H7 (cell line): ENCODE results near the gene LRP3. TPM values are rescaled to one million over a fixed set of nuclear protein-coding genes. Genes with fewer than 3 reads are reported as not detected.
A peak's percentile ranks its signal among the peaks of the same experiment; 100 is the strongest.

ENCODE experiments used
- DNase-seq: peaks from one replicate; pipeline ENCODE4 v3.0.0; 2012
- H3K27me3 ChIP-seq: 2 replicates; pipeline ENCODE4 v1.6.0; 2011; ENCODE audit warnings: mild to moderate bottlenecking, low read length; ENCODE audit not compliant: control insufficient read depth, insufficient read depth
- H3K36me3 ChIP-seq: replicated peaks from 2 replicates; pipeline ENCODE4 v1.5.1; 2011; ENCODE audit warnings: low read length; ENCODE audit not compliant: control insufficient read depth, insufficient read depth
- H3K4me3 ChIP-seq: 2 replicates; pipeline ENCODE4 v1.5.1; 2011; ENCODE audit warnings: low read depth, mild to moderate bottlenecking, control low read depth, low read length, moderate library complexity; ENCODE audit not compliant: insufficient read depth
- total RNA-seq: library from RNA; depleted of rRNA; stranded (reverse); fragments of >200 nt; shearing (Covaris generic); gene quantifications from 2 replicates; pipeline ENCODE4 v1.2.3, GENCODE V29; 2014

LRP3 gene
- total RNA-seq, 1 experiment from 2014 or later = 57.7 TPM

- DNase-seq = no peak
- Histone ChIP-seq H3K36me3 (peaks cover 2% of the 10 kb centered on the region), H3K27me3 (peaks cover 10% of the 10 kb centered on the region), H3K4me3 (peak overlapping the region; percentile 29)
Observed at GRCh38 chr19:33193269-33193864, 763 bp upstream of the LRP3 start.

- DNase-seq = no peak
- Histone ChIP-seq H3K27me3 (peaks cover 10% of the 10 kb centered on the region), H3K36me3 (peaks cover 2% of the 10 kb centered on the region), H3K4me3 (peak overlapping the region; percentile 49)
Observed at GRCh38 chr19:33194532-33194885, 379 bp downstream of the LRP3 start.

- Histone ChIP-seq H3K36me3 (peaks cover 2% of the 10 kb centered on the region), H3K27me3 (peaks cover 10% of the 10 kb centered on the region), H3K4me3 (peak overlapping the region; percentile 49)
- peak; percentile 86 for DNase-seq
Observed at GRCh38 chr19:33194886-33195644, 935 bp downstream of the LRP3 start.

GRCh38 chr19:33195645-33196347 lies 1.7 kb downstream of the LRP3 start:
- Histone ChIP-seq H3K36me3 (peaks cover 2% of the 10 kb centered on the region), H3K27me3 (peaks cover 10% of the 10 kb centered on the region), H3K4me3 (no peak overlapping the region)
- peak; percentile 38 for DNase-seq

GRCh38 chr19:33196446-33197193 lies 2.5 kb downstream of the LRP3 start:
- Histone ChIP-seq H3K36me3 (peaks cover 2% of the 10 kb centered on the region), H3K27me3 (peaks cover 10% of the 10 kb centered on the region), H3K4me3 (no peak overlapping the region)
- DNase-seq = peak; percentile 19

- peak; percentile 45 for DNase-seq
- Histone ChIP-seq H3K4me3 (no peak overlapping the region), H3K27me3 (peaks cover 10% of the 10 kb centered on the region), H3K36me3 (peaks cover 2% of the 10 kb centered on the region)
Observed at GRCh38 chr19:33197591-33198000, 3.5 kb downstream of the LRP3 start.

GRCh38 chr19:33198169-33198568 lies 4.0 kb downstream of the LRP3 start:
- H3K4me3 ChIP-seq = no peak overlapping the region
- peaks cover 7% of the 10 kb centered on the region for H3K27me3 ChIP-seq
- peaks cover 5% of the 10 kb centered on the region for H3K36me3 ChIP-seq
- DNase-seq = peak; percentile 23

- no peaks in the 10 kb centered on the region for H3K27me3 ChIP-seq
- peak; percentile 30 for DNase-seq
- H3K4me3 ChIP-seq = no peak overlapping the region
- peaks cover 6% of the 10 kb centered on the region for H3K36me3 ChIP-seq
Observed at GRCh38 chr19:33199441-33200265, 5.5 kb downstream of the LRP3 start.

GRCh38 chr19:33201473-33201872 lies 7.3 kb downstream of the LRP3 start:
- DNase-seq = peak; percentile 44
- Histone ChIP-seq H3K36me3 (peaks cover 6% of the 10 kb centered on the region), H3K27me3 (no peaks in the 10 kb centered on the region), H3K4me3 (no peak overlapping the region)

GRCh38 chr19:33201886-33202545 lies 7.9 kb downstream of the LRP3 start:
- no peak overlapping the region for H3K4me3 ChIP-seq
- DNase-seq = no peak
- H3K27me3 ChIP-seq = no peaks in the 10 kb centered on the region
- peaks cover 4% of the 10 kb centered on the region for H3K36me3 ChIP-seq

- DNase-seq = peak; percentile 56
- H3K4me3 ChIP-seq = no peak overlapping the region
- H3K27me3 ChIP-seq = no peaks in the 10 kb centered on the region
- peaks cover 4% of the 10 kb centered on the region for H3K36me3 ChIP-seq
Observed at GRCh38 chr19:33202546-33203507, 8.7 kb downstream of the LRP3 start.

GRCh38 chr19:33203529-33203928 lies 9.4 kb downstream of the LRP3 start:
- Histone ChIP-seq H3K27me3 (no peaks in the 10 kb centered on the region), H3K36me3 (peaks cover 4% of the 10 kb centered on the region), H3K4me3 (no peak overlapping the region)
- DNase-seq = peak; percentile 35
